OCI-LY3 (cell line): Measurements from ENCODE around the gene TSPAN14.

Source experiments
- CTCF ChIP-seq: fragments of 200-600, 300-600 bp; sonication (generic); IDR thresholded peaks from 2 replicates; pipeline ENCODE4 v1.5.1; 2014; ENCODE audit warnings: antibody characterized with exemption, low read length, low read depth
- EZH2phosphoT487 ChIP-seq: fragments of 200-600 bp; shearing (Covaris generic); IDR thresholded peaks from 2 replicates; pipeline ENCODE4 v1.6.1; 2018; ENCODE audit warnings: antibody characterized with exemption, mixed run types, low read depth

DNA sequence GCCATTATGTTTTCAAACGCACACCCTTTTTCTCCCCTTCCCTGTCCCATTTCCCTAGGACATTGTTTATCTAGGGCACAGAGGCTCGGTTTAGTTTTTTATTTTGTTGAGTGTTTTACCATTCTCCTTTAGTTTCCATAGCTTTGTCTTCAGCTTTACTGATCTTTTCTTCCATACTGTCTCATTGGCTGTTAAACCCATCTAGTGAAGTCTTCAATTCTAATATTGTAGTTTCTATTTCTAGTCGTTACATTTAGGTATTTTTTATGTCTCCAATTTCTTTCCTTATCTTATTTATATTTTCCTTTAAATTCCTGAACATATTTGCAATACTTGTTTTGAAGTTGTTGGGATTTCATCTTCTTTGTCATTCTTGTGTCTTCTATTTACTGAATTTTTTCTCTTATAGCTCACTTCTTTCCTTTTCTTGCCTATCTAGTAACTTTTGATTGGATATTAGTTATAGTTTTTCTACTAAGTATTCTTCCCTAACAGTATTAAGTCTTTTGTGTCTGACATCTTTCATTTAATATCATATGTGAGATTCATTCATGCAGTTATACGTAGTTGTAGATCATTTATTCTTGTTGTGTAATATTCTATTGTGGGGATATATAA, 42.6 kb downstream of the TSPAN14 start:
- no peak for TF ChIP-seq CTCF
- TF ChIP-seq EZH2phosphoT487: no peak
